Liver (tissue), 9 donors: ENCODE measurements around the gene UGT3A1. TPM values are rescaled to one million over a fixed set of nuclear protein-coding genes. Genes with fewer than 3 reads are reported as not detected.

Experiments used
- DNase-seq: peaks from one replicate; pipeline ENCODE4 v3.0.0-alpha.2; 2017; ENCODE audit warnings: low spot score
- H3K27ac ChIP-seq, 2 donors: one replicate each; pipeline ENCODE4 v1.7.0; 2013; ENCODE audit warnings: inconsistent platforms in 2 of 2, low read length in 2 of 2, control low read depth in 1 of 2, low read depth in 1 of 2, mild to moderate bottlenecking in 1 of 2
- H3K27me3 ChIP-seq, 4 donors: one replicate each; pipeline versions ENCODE4 v1.6.1 to v1.7.0; 2013; ENCODE audit warnings: low read length in 3 of 4, inconsistent platforms in 1 of 4, mild to moderate bottlenecking in 1 of 4, moderate library complexity in 1 of 4; ENCODE audit not compliant: control insufficient read depth in 4 of 4, insufficient read depth in 4 of 4
- H3K36me3 ChIP-seq, 4 donors: one replicate each; pipeline versions ENCODE4 v1.6.1 to v1.7.0; 2013; ENCODE audit warnings: low read length in 3 of 4, mild to moderate bottlenecking in 3 of 4, low read depth in 1 of 4, moderate library complexity in 1 of 4; ENCODE audit not compliant: control insufficient read depth in 4 of 4, insufficient read depth in 3 of 4
- H3K4me1 ChIP-seq, 4 donors: one replicate each; pipeline versions ENCODE4 v1.6.1 to v1.7.0; 2013; ENCODE audit warnings: low read length in 3 of 4, mild to moderate bottlenecking in 3 of 4, moderate library complexity in 1 of 4; ENCODE audit not compliant: control insufficient read depth in 4 of 4, insufficient read depth in 4 of 4
- H3K4me3 ChIP-seq, 3 donors: one replicate each; pipeline versions ENCODE4 v1.6.1 to v1.7.0; 2013; ENCODE audit warnings: low read length in 3 of 3, control low read depth in 1 of 3, low read depth in 1 of 3, mild to moderate bottlenecking in 1 of 3
- H3K9ac ChIP-seq, 2 donors: one replicate each; pipeline ENCODE4 v1.7.0; 2013; ENCODE audit warnings: low read length in 2 of 2, mild to moderate bottlenecking in 2 of 2, moderate library complexity in 2 of 2, control low read depth in 1 of 2, low read depth in 1 of 2
- H3K9me3 ChIP-seq, 4 donors: one replicate each; pipeline versions ENCODE4 v1.6.1 to v1.7.0; 2013; ENCODE audit warnings: low read length in 3 of 4; ENCODE audit not compliant: control insufficient read depth in 4 of 4
- ATF3 ChIP-seq: IDR thresholded peaks from 2 replicates; pipeline ENCODE4 v1.6.1; 2016; ENCODE audit warnings: antibody characterized with exemption
- CTCF ChIP-seq: fragments of 150-350 bp; IDR thresholded peaks from 2 replicates; pipeline ENCODE4 v1.5.1; 2017; ENCODE audit warnings: improper control_type of control experiment, low read depth, low read length; ENCODE audit not compliant: missing input control
- EGR1 ChIP-seq, 2 donors: IDR thresholded peaks; 2 replicates each; pipeline ENCODE4 v1.6.1; 2016 to 2018; ENCODE audit warnings: antibody characterized with exemption in 2 of 2, low read depth in 2 of 2
- FOXA1 ChIP-seq: IDR thresholded peaks from 2 replicates; pipeline ENCODE4 v1.6.1; 2016; ENCODE audit warnings: antibody characterized with exemption
- FOXA2 ChIP-seq: IDR thresholded peaks from 2 replicates; pipeline ENCODE4 v1.6.1; 2016; ENCODE audit warnings: antibody characterized with exemption
- GABPA ChIP-seq, 2 donors: IDR thresholded peaks in 1 of 2; conservative IDR thresholded peaks in 1 of 2; 2 replicates each; pipeline ENCODE4 v1.6.1; 2016; ENCODE audit warnings: antibody characterized with exemption in 2 of 2, mild to moderate bottlenecking in 1 of 2, moderate library complexity in 1 of 2
- HNF4A ChIP-seq, 2 donors: conservative IDR thresholded peaks; 2 replicates each; pipeline ENCODE4 v1.6.1; 2016; ENCODE audit warnings: antibody characterized with exemption in 2 of 2, mild to moderate bottlenecking in 2 of 2
- HNF4G ChIP-seq: IDR thresholded peaks from 2 replicates; pipeline ENCODE4 v1.6.1; 2016; ENCODE audit warnings: antibody characterized with exemption
- JUND ChIP-seq, 2 donors: IDR thresholded peaks; 2 replicates each; pipeline ENCODE4 v1.6.1; 2016; ENCODE audit warnings: antibody characterized with exemption in 2 of 2
- MAX ChIP-seq: IDR thresholded peaks from 2 replicates; pipeline ENCODE4 v1.6.1; 2016; ENCODE audit warnings: antibody characterized with exemption
- NR2F2 ChIP-seq: IDR thresholded peaks from 2 replicates; pipeline ENCODE4 v1.6.1; 2016; ENCODE audit warnings: antibody characterized with exemption
- RAD21 ChIP-seq, 2 donors: IDR thresholded peaks; 2 replicates each; pipeline ENCODE4 v1.6.1; 2016; ENCODE audit warnings: antibody characterized with exemption in 2 of 2, mild to moderate bottlenecking in 2 of 2
- REST ChIP-seq: IDR thresholded peaks from 2 replicates; pipeline ENCODE4 v1.6.1; 2016; ENCODE audit warnings: antibody characterized with exemption, mild to moderate bottlenecking
- RXRA ChIP-seq, 2 donors: IDR thresholded peaks; 2 replicates each; pipeline ENCODE4 v1.6.1; 2017 to 2018; ENCODE audit warnings: antibody characterized with exemption in 2 of 2, mild to moderate bottlenecking in 1 of 2
- SP1 ChIP-seq: IDR thresholded peaks from 2 replicates; pipeline ENCODE4 v1.6.1; 2018; ENCODE audit warnings: antibody characterized with exemption, mild to moderate bottlenecking
- TAF1 ChIP-seq: conservative IDR thresholded peaks from 2 replicates; pipeline ENCODE4 v1.6.1; 2016; ENCODE audit warnings: antibody characterized with exemption, mild to moderate bottlenecking
- ZBTB33 ChIP-seq: IDR thresholded peaks from 2 replicates; pipeline ENCODE4 v1.6.1; 2016; ENCODE audit warnings: antibody characterized with exemption
- WGBS: extraction: QIAGEN DNeasy Blood & Tissue Kit; methylation state at CpG from one replicate; pipeline ENCODE4 v1.1.7; 2013; 5-methylcytosine and 5-hydroxymethylcytosine counted together
- polyA plus RNA-seq, 2 donors: library from polyadenylated mRNA; stranded (reverse) in 1 of 2; unstranded in 1 of 2; fragments of 200-250 nt in 1 of 2; fragments of >200 nt in 1 of 2; fragmentation: Nextera tagmentation in 1 of 2; extraction: Ambion mirVana in 1 of 2; gene quantifications; one replicate each; pipeline versions ENCODE4 v1.2.1 to v1.2.3, GENCODE V29; 2013 to 2015
- total RNA-seq, 2 donors: library from RNA; depleted of rRNA; stranded (reverse); fragments of >200 nt; gene quantifications; one replicate each; pipeline ENCODE4 v1.2.3, GENCODE V29; 2014
- donor health status: healthy.
- donor health status: healthy.
- donor health status: healthy.
- donor health status: healthy.
- donor health status: healthy.

Gene UGT3A1
- total and polyA plus RNA-seq, 4 donors, result 0.28 to 60.6 (median 21.0) TPM

GRCh38 chr5:35908228-35908627 is 83.0 kb downstream of the UGT3A1 start:
- TF ChIP-seq ATF3 (no peak), HNF4A (conservative IDR thresholded peaks at IDR 0.05) (no peak), EGR1 (IDR thresholded peaks at IDR 0.05; ENCODE audit: low read depth in 2 of 2) (no peak), MAX (no peak), HNF4G (no peak), REST (no peak), ZBTB33 (no peak), RXRA (IDR thresholded peaks at IDR 0.05) (no peak), TAF1 (no peak), JUND (IDR thresholded peaks at IDR 0.05) (no peak), FOXA2 (no peak), GABPA (IDR thresholded peaks at IDR 0.05 in 1 of 2, conservative IDR thresholded peaks at IDR 0.05 in 1 of 2) (no peak), RAD21 (IDR thresholded peaks at IDR 0.05) (no peak)
- WGBS, result 53% methylated on average over 1 of the region's 1 CpG

GRCh38 chr5:35904443-35905132 is 86.6 kb downstream of the UGT3A1 start:
- Histone ChIP-seq H3K27ac (no peak overlapping the region), H3K27me3 (no peaks in the 10 kb centered on the region), H3K4me1 (no peaks in the 10 kb centered on the region), H3K9ac (no peak overlapping the region), H3K36me3 (no peaks in the 10 kb centered on the region), H3K4me3 (no peak overlapping the region), H3K9me3 (peaks cover 0 to 3% (median 0%) of the 10 kb centered on the region in 4 donors)
- no peak for DNase-seq
- WGBS, result 83% methylated on average over 11 of the region's 11 CpGs
- TF ChIP-seq RXRA (IDR thresholded peaks at IDR 0.05) (no peak), TAF1 (no peak), MAX (no peak), NR2F2 (no peak), HNF4G (no peak), HNF4A (conservative IDR thresholded peaks at IDR 0.05) (no peak), RAD21 (IDR thresholded peaks at IDR 0.05) (no peak), FOXA1 (no peak), SP1 (no peak), REST (no peak), ATF3 (no peak), CTCF (no peak)

More at GRCh38 chr5:35908228-35908627, 83.0 kb downstream of the UGT3A1 start:
- no peak overlapping the region for H3K4me3 ChIP-seq
- no peak for DNase-seq
- peaks cover 0 to 3% (median 0%) of the 10 kb centered on the region in 4 donors for H3K27me3 ChIP-seq
- no peaks in the 10 kb centered on the region for H3K36me3 ChIP-seq
- peaks cover 0 to 3% (median 0%) of the 10 kb centered on the region in 4 donors for H3K9me3 ChIP-seq
- no peaks in the 10 kb centered on the region for H3K4me1 ChIP-seq
- H3K27ac ChIP-seq, result no peak overlapping the region
- no peak overlapping the region for H3K9ac ChIP-seq
